22Rv1 (cell line): ENCODE measurements around the gene HUS1.
"Not testable (repeated sequence)": the region's sequence is repeated elsewhere in the genome, so short reads cannot be mapped to it uniquely, and the experiment has no call there.

ENCODE experiments used
- H3K27ac ChIP-seq: fragments of 450-650 bp; 2 replicates; pipeline ENCODE4 v1.5.1; 2017
- CTCF ChIP-seq: fragments of 450-650 bp; IDR thresholded peaks from 2 replicates; pipeline ENCODE4 v1.5.1; 2017; ENCODE audit warnings: mild to moderate bottlenecking
- ZFX ChIP-seq: fragments of 450-650 bp; IDR thresholded peaks from 2 replicates; pipeline ENCODE4 v1.6.1; 2017; ENCODE audit warnings: antibody characterized with exemption, borderline replicate concordance

Gene HUS1

GRCh38 chr7:47948141-47948790 lies 31.1 kb downstream of the HUS1 start, which contains the start of gene PKD1L1:
Gene PKD1L1 (minus strand): TSS chr7:47948466. CDS start chr7:47948440, 26 bp downstream.
- no peak within 1 kb of the TSS for H3K27ac ChIP-seq
- no peak for TF ChIP-seq CTCF
- no peak for TF ChIP-seq ZFX

- TF ChIP-seq ZFX (no peak), CTCF (no peak)
- no peak overlapping the region for H3K27ac ChIP-seq
Observed at GRCh38 chr7:47947355-47947749, 32.1 kb downstream of the HUS1 start.

GRCh38 chr7:47946581-47947354 lies 32.6 kb downstream of the HUS1 start:
- TF ChIP-seq ZFX (no peak), CTCF (no peak)
- no peak overlapping the region for H3K27ac ChIP-seq

- TF ChIP-seq CTCF (peak; percentile 87), ZFX (no peak)
- no peak overlapping the region for H3K27ac ChIP-seq
Observed at GRCh38 chr7:47945261-47946015, 34.0 kb downstream of the HUS1 start.

GRCh38 chr7:47944536-47945260 lies 34.7 kb downstream of the HUS1 start:
- no peak for TF ChIP-seq CTCF
- TF ChIP-seq ZFX: no peak

GRCh38 chr7:47943676-47944474 lies 35.5 kb downstream of the HUS1 start:
- TF ChIP-seq CTCF: no peak
- no peak for TF ChIP-seq ZFX
- no peak overlapping the region for H3K27ac ChIP-seq

More at GRCh38 chr7:47944536-47945260, 34.7 kb downstream of the HUS1 start:
- H3K27ac ChIP-seq: no peak overlapping the region

GRCh38 chr7:47942651-47943050 lies 36.8 kb downstream of the HUS1 start:
- not testable (repeated sequence) for H3K27ac ChIP-seq
